K562 (cell line): ENCODE measurements around the gene HIF1AN.

Source experiments
- CREB1 ChIP-seq, 2 experiments: sonication (generic) in 1 of 2; formaldehyde crosslinking in 1 of 2; IDR thresholded peaks; 2 replicates each; pipeline versions ENCODE4 v1.6.1 to v1.8.0; 2012 to 2022; ENCODE audit warnings: inconsistent platforms in 1 of 2, mild to moderate bottlenecking in 1 of 2, missing genetic modification reagents in 1 of 2, moderate library complexity in 1 of 2
- PTBP1 ChIP-seq: fragments of 200-400 bp; formaldehyde crosslinking; IDR thresholded peaks from 2 replicates; pipeline ENCODE4 v1.6.1; 2017; ENCODE audit warnings: low read depth, low read length

- TF ChIP-seq PTBP1 (no peak), CREB1 (IDR thresholded peaks at IDR 0.05) (peak; percentile 34; the same call in 1 of the 2 replicates), CREB1 (CRISPR knock-in tag; IDR thresholded peaks at IDR 0.05) (peak; percentile 80)
These were observed 6.1 kb upstream of the HIF1AN start, which contains the start of gene NDUFB8 for GRCh38 chr10:100529475-100530298.
